B cell (primary cell): ENCODE measurements around the gene PLEKHH3. TPM values are rescaled to one million over a fixed set of nuclear protein-coding genes. Genes with fewer than 3 reads are reported as not detected.
A peak's percentile ranks its signal among the peaks of the same experiment; 100 is the strongest.

ENCODE experiments used
- ATAC-seq: fragments of 200-7000 bp; cut with Tn5 transposase; one replicate; pipeline ENCODE4 v1.10.0; 2021; ENCODE audit warnings: low read depth, mild to moderate bottlenecking, moderate number of reproducible peaks, moderate library complexity
- CTCF ChIA-PET: fragments of 350-600 bp; sonication (Branson Sonifier 250); formaldehyde crosslinking; loops from one replicate; lab custom pipeline; 2021; ENCODE audit warnings: antibody characterized with exemption, inconsistent platforms; lab: Charles Lee
- POLR2A ChIA-PET: fragments of 350-600 bp; sonication (Branson Sonifier 250); formaldehyde crosslinking; loops from one replicate; lab custom pipeline; 2021; ENCODE audit warnings: antibody characterized with exemption; lab: Charles Lee
- DNase-seq: peaks from one replicate; pipeline ENCODE4 v3.0.0; 2013
- H2AFZ ChIP-seq: 2 replicates; pipeline ENCODE4 v1.6.1; 2012; ENCODE audit warnings: mild to moderate bottlenecking, low read depth, low read length; ENCODE audit not compliant: insufficient read depth, poor library complexity, severe bottlenecking
- H3K27ac ChIP-seq, 2 donors: 1 replicate in 1 of 2; 2 replicates in 1 of 2; pipeline ENCODE4 v1.5.1; 2012 to 2013; ENCODE audit warnings: low read length in 2 of 2, mild to moderate bottlenecking in 2 of 2, moderate library complexity in 1 of 2
- H3K27me3 ChIP-seq, 4 experiments: fragments of 200-600 bp in 1 of 4; sonication (generic) in 1 of 4; replicated peaks in 1 of 4; 1 replicate in 2 of 4; 2 replicates in 2 of 4; pipeline versions ENCODE4 v1.6.1 to v1.7.0; 2013 to 2016; ENCODE audit warnings: low read length in 3 of 4, mild to moderate bottlenecking in 2 of 4, mixed read lengths in 1 of 4, moderate library complexity in 1 of 4; ENCODE audit not compliant: insufficient read depth in 4 of 4, control insufficient read depth in 3 of 4; ENCODE audit errors: control extremely low read depth in 1 of 4
- H3K36me3 ChIP-seq, 2 experiments: replicated peaks in 1 of 2; 1 replicate in 1 of 2; 2 replicates in 1 of 2; pipeline versions ENCODE4 v1.6.1 to v1.7.1; 2013; ENCODE audit warnings: low read length in 1 of 2; ENCODE audit not compliant: insufficient read depth in 2 of 2, control insufficient read depth in 1 of 2; ENCODE audit errors: control extremely low read depth in 1 of 2, extremely low read depth in 1 of 2
- H3K4me1 ChIP-seq, 2 donors: fragments of 200-600 bp in 1 of 2; sonication (generic) in 1 of 2; 1 replicate in 1 of 2; 2 replicates in 1 of 2; pipeline versions ENCODE4 v1.5.1 to v1.6.1; 2013 to 2017; ENCODE audit warnings: low read length in 2 of 2; ENCODE audit not compliant: control insufficient read depth in 2 of 2, insufficient read depth in 2 of 2
- H3K4me2 ChIP-seq: replicated peaks from 2 replicates; pipeline ENCODE3; 2012; ENCODE audit warnings: mild to moderate bottlenecking, low read depth, low read length; ENCODE audit not compliant: poor library complexity, severe bottlenecking
- H3K4me3 ChIP-seq, 5 experiments: fragments of 200-600 bp in 1 of 5; sonication (generic) in 1 of 5; 1 replicate in 3 of 5; 2 replicates in 2 of 5; pipeline versions ENCODE4 v1.5.1 to v1.7.0; 2011 to 2016; ENCODE audit warnings: low read length in 4 of 5, mild to moderate bottlenecking in 4 of 5, low read depth in 2 of 5, control low read depth in 1 of 5, moderate library complexity in 1 of 5; ENCODE audit not compliant: insufficient read depth in 1 of 5; ENCODE audit errors: control extremely low read depth in 1 of 5, extremely low read depth in 1 of 5
- H3K79me2 ChIP-seq: fragments of 200-600 bp; sonication (generic); one replicate; pipeline ENCODE4 v1.6.0; 2016; ENCODE audit warnings: low read length; ENCODE audit not compliant: control insufficient read depth, insufficient read depth
- H3K9ac ChIP-seq: fragments of 200-600 bp; sonication (generic); 2 replicates; pipeline ENCODE4 v1.6.1; 2017; ENCODE audit warnings: mild to moderate bottlenecking, low read length, moderate library complexity
- H3K9me3 ChIP-seq, 3 donors: one replicate each; pipeline versions ENCODE4 v1.6.1 to v1.7.1; 2013; ENCODE audit warnings: low read length in 2 of 3; ENCODE audit not compliant: control insufficient read depth in 2 of 3, insufficient read depth in 1 of 3; ENCODE audit errors: control extremely low read depth in 1 of 3
- H4K20me1 ChIP-seq: 2 replicates; pipeline ENCODE4 v1.6.0; 2012; ENCODE audit warnings: mild to moderate bottlenecking, low read length; ENCODE audit not compliant: insufficient read depth, control insufficient read depth, poor library complexity, severe bottlenecking
- H3K27ac Mint-ChIP-seq: one replicate; pipeline ENCODE4 v1.8.0; 2021; ENCODE audit warnings: mixed read lengths
- H3K27me3 Mint-ChIP-seq: one replicate; pipeline ENCODE4 v1.8.0; 2021; ENCODE audit warnings: mixed read lengths
- H3K4me1 Mint-ChIP-seq: one replicate; pipeline ENCODE4 v1.8.0; 2021; ENCODE audit warnings: mixed read lengths
- H3K4me3 Mint-ChIP-seq: one replicate; pipeline ENCODE4 v1.8.0; 2021; ENCODE audit warnings: mixed read lengths
- H3K9me3 Mint-ChIP-seq: one replicate; pipeline ENCODE4 v1.8.0; 2022; ENCODE audit warnings: mixed read lengths; ENCODE audit not compliant: insufficient read depth
- CTCF ChIP-seq: fragments of 200-600 bp; IDR thresholded peaks from one replicate; pipeline ENCODE4 v1.8.0; 2022; ENCODE audit warnings: antibody characterized with exemption, mild to moderate bottlenecking
- EZH2 ChIP-seq: IDR thresholded peaks from 2 replicates; pipeline ENCODE4 v1.6.1; 2012; ENCODE audit warnings: borderline replicate concordance, low read depth, mild to moderate bottlenecking, moderate library complexity, low read length; ENCODE audit not compliant: insufficient read depth, poor library complexity, severe bottlenecking
- WGBS: methylation state at CpG from one replicate; pipeline ENCODE4 v1.1.5; 2013; ENCODE audit warnings: missing lambda C conversion rate; ENCODE audit not compliant: insufficient coverage; 5-methylcytosine and 5-hydroxymethylcytosine counted together
- intact Hi-C: fragments of 100-400 bp; cut with micrococcal nuclease; formaldehyde crosslinking; loops from one replicate; pipeline ENCODE4 v1.10.0; 2022
- polyA plus RNA-seq: library from polyadenylated mRNA; depleted of rRNA; stranded (reverse); fragments of >200 nt; gene quantifications from 2 replicates; pipeline ENCODE4 v1.2.3, GENCODE V29; 2012
- total RNA-seq, 2 donors: library from RNA; stranded (reverse); fragments of 120-200 nt in 1 of 2; gene quantifications; 1 replicate in 1 of 2; 2 replicates in 1 of 2; pipeline versions ENCODE4 v1.2.3 to v1.2.4, GENCODE V29; 2013 to 2022

PLEKHH3 gene
- total and polyA plus RNA-seq, 2 donors (not counting 1 experiment from before 2014, with no cell fraction given), result 0.44 to 0.67 TPM

- H3K9ac ChIP-seq, result peak overlapping the region; percentile 6
- H3K36me3 ChIP-seq, result no peaks in the 10 kb centered on the region
- TF ChIP-seq EZH2, result peak; percentile 9
- peak; percentile 70 for TF ChIP-seq CTCF
- peaks cover 0 to 30% (median 0%) of the 10 kb centered on the region in 3 donors for H3K9me3 ChIP-seq
- intact Hi-C loops, result loop anchor here (10.0 kb wide), 2 partner anchors 311 to 479 kb away; partner anchors contain the start of genes GHDC, PTGES3L and RUNDC1
- H2AFZ ChIP-seq, result no peak overlapping the region
- ChIA-PET CTCF (interaction anchor here (0.6 to 2.5 kb wide), 8 partner anchors 10 to 96 kb away, joined by 3 to 13 read pairs (median 4); partner anchors contain the start of genes RETREG3 and TUBG1), POLR2A (interaction anchor here (0.6 kb wide), 1 partner anchor 19 kb away, joined by 5 read pairs; no protein-coding TSS in a partner anchor)
- Mint-ChIP-seq H3K4me3 (peak overlapping the region; percentile 71), H3K27ac (no peak overlapping the region), H3K27me3 (peaks cover 19% of the 10 kb centered on the region), H3K9me3 (no peaks in the 10 kb centered on the region), H3K4me1 (peaks cover 57% of the 10 kb centered on the region)
- H3K27me3 ChIP-seq, result peaks cover 0 to 71% (median 28%) of the 10 kb centered on the region in 4 experiments
- ATAC-seq (no peak), DNase-seq (peak; percentile 69)
- peaks cover 26% of the 10 kb centered on the region for H4K20me1 ChIP-seq
- H3K4me2 ChIP-seq, result peak overlapping the region; percentile 65
- no peaks in the 10 kb centered on the region for H3K79me2 ChIP-seq
- 4% methylated on average over 20 of the region's 32 CpGs for WGBS
- peaks cover 64 to 73% of the 10 kb centered on the region in 2 donors for H3K4me1 ChIP-seq
- H3K4me3 ChIP-seq, result peak overlapping the region in 1 of 5 experiments; percentile 18
- H3K27ac ChIP-seq, result no peak overlapping the region
Measured at GRCh38 chr17:42673885-42674754, 2.7 kb downstream of the PLEKHH3 start.
